IPS DF 6.9 (cell line): Measurements from ENCODE around the gene TMEM9.

ENCODE experiments used
- DNase-seq: peaks from one replicate; pipeline ENCODE4 v3.0.0-alpha.2; 2013; ENCODE audit warnings: low read depth, low spot score
- H3K27ac ChIP-seq: one replicate; pipeline ENCODE4 v1.5.1; 2013; ENCODE audit warnings: low read length, control low read depth
- H3K27me3 ChIP-seq: 2 replicates; pipeline ENCODE4 v1.6.1; 2013; ENCODE audit warnings: mild to moderate bottlenecking, low read length; ENCODE audit not compliant: control insufficient read depth, insufficient read depth
- H3K36me3 ChIP-seq: 2 replicates; pipeline ENCODE4 v1.6.1; 2013; ENCODE audit warnings: low read length; ENCODE audit not compliant: control insufficient read depth, insufficient read depth
- H3K4me1 ChIP-seq: 2 replicates; pipeline ENCODE4 v1.6.1; 2013; ENCODE audit warnings: low read length; ENCODE audit not compliant: control insufficient read depth, insufficient read depth
- H3K4me3 ChIP-seq: 2 replicates; pipeline ENCODE4 v1.5.1; 2013; ENCODE audit warnings: mild to moderate bottlenecking, low read length
- H3K9me3 ChIP-seq: 2 replicates; pipeline ENCODE4 v1.6.1; 2013; ENCODE audit warnings: low read length, inconsistent platforms; ENCODE audit not compliant: control insufficient read depth, insufficient read depth
- WGBS: extraction: QIAGEN DNeasy Blood & Tissue Kit; methylation state at CpG from one replicate; pipeline ENCODE4 v1.1.7; 2013; ENCODE audit warnings: mixed read lengths, missing lambda C conversion rate; ENCODE audit not compliant: insufficient read length, insufficient coverage; 5-methylcytosine and 5-hydroxymethylcytosine counted together

Gene TMEM9

GRCh38 chr1:201093962-201094361 lies 60.3 kb downstream of the TMEM9 start:
- no peaks in the 10 kb centered on the region for H3K9me3 ChIP-seq
- WGBS: no CpG with 5 or more reads among the region's 7 CpGs
- no peak overlapping the region for H3K27ac ChIP-seq
- no peak overlapping the region for H3K4me3 ChIP-seq
- peaks cover 2% of the 10 kb centered on the region; the same call in 1 of the 2 replicates for H3K4me1 ChIP-seq
- no peaks in the 10 kb centered on the region for H3K27me3 ChIP-seq
- no peak for DNase-seq
- H3K36me3 ChIP-seq: no peaks in the 10 kb centered on the region

- H3K27me3 ChIP-seq: no peaks in the 10 kb centered on the region
- no CpG with 5 or more reads among the region's 7 CpGs for WGBS
- no peaks in the 10 kb centered on the region for H3K36me3 ChIP-seq
- no peak for DNase-seq
- no peak overlapping the region for H3K4me3 ChIP-seq
- H3K9me3 ChIP-seq: no peaks in the 10 kb centered on the region
- H3K27ac ChIP-seq: no peak overlapping the region
- H3K4me1 ChIP-seq: peaks cover 2% of the 10 kb centered on the region; the same call in 1 of the 2 replicates
Measured at GRCh38 chr1:201093561-201093960, 60.7 kb downstream of the TMEM9 start.

GRCh38 chr1:201092738-201093137 lies 61.5 kb downstream of the TMEM9 start:
- no CpG with 5 or more reads among the region's 3 CpGs for WGBS
- Histone ChIP-seq H3K27me3 (no peaks in the 10 kb centered on the region), H3K4me1 (peaks cover 2% of the 10 kb centered on the region; the same call in 1 of the 2 replicates)

GRCh38 chr1:201091256-201091655 lies 63.0 kb downstream of the TMEM9 start:
- Histone ChIP-seq H3K27me3 (no peaks in the 10 kb centered on the region), H3K4me1 (no peaks in the 10 kb centered on the region), H3K36me3 (no peaks in the 10 kb centered on the region), H3K4me3 (no peak overlapping the region; the same call in 1 of the 2 replicates), H3K9me3 (no peaks in the 10 kb centered on the region), H3K27ac (no peak overlapping the region)
- no peak for DNase-seq
- WGBS: no CpG with 5 or more reads among the region's 4 CpGs

More at GRCh38 chr1:201092738-201093137, 61.5 kb downstream of the TMEM9 start:
- Histone ChIP-seq H3K9me3 (no peaks in the 10 kb centered on the region), H3K4me3 (no peak overlapping the region), H3K36me3 (no peaks in the 10 kb centered on the region), H3K27ac (no peak overlapping the region)
- no peak for DNase-seq

- WGBS: no CpG with 5 or more reads among the region's 4 CpGs
Measured at GRCh38 chr1:201090541-201090940, 63.7 kb downstream of the TMEM9 start.

GRCh38 chr1:201089596-201089995 lies 64.7 kb downstream of the TMEM9 start:
- Histone ChIP-seq H3K36me3 (no peaks in the 10 kb centered on the region), H3K9me3 (no peaks in the 10 kb centered on the region), H3K4me3 (no peak overlapping the region), H3K27me3 (no peaks in the 10 kb centered on the region), H3K4me1 (no peaks in the 10 kb centered on the region), H3K27ac (no peak overlapping the region)
- WGBS: no CpG with 5 or more reads among the region's 5 CpGs
- no peak for DNase-seq

More at GRCh38 chr1:201090541-201090940, 63.7 kb downstream of the TMEM9 start:
- no peak for DNase-seq
- H3K27me3 ChIP-seq: no peaks in the 10 kb centered on the region
- H3K27ac ChIP-seq: no peak overlapping the region
- no peaks in the 10 kb centered on the region for H3K36me3 ChIP-seq
- no peaks in the 10 kb centered on the region for H3K9me3 ChIP-seq
- no peaks in the 10 kb centered on the region for H3K4me1 ChIP-seq
- H3K4me3 ChIP-seq: no peak overlapping the region

- WGBS: no CpG with 5 or more reads among the region's 19 CpGs
- Histone ChIP-seq H3K27me3 (no peaks in the 10 kb centered on the region), H3K9me3 (no peaks in the 10 kb centered on the region), H3K4me3 (no peak overlapping the region), H3K27ac (no peak overlapping the region), H3K4me1 (no peaks in the 10 kb centered on the region), H3K36me3 (no peaks in the 10 kb centered on the region)
- DNase-seq: no peak
Measured at GRCh38 chr1:201088901-201089525, 65.3 kb downstream of the TMEM9 start.

GRCh38 chr1:201088395-201088794 lies 65.9 kb downstream of the TMEM9 start:
- no CpG with 5 or more reads among the region's 4 CpGs for WGBS
- DNase-seq: no peak

GRCh38 chr1:201085902-201086735 lies 68.2 kb downstream of the TMEM9 start:
- H3K4me3 ChIP-seq: no peak overlapping the region
- no peaks in the 10 kb centered on the region for H3K4me1 ChIP-seq
- no peaks in the 10 kb centered on the region for H3K27me3 ChIP-seq
- H3K36me3 ChIP-seq: no peaks in the 10 kb centered on the region
- WGBS: no CpG with 5 or more reads among the region's 12 CpGs
- H3K9me3 ChIP-seq: no peaks in the 10 kb centered on the region
- peak; percentile 27 for DNase-seq
- no peak overlapping the region for H3K27ac ChIP-seq

More at GRCh38 chr1:201088395-201088794, 65.9 kb downstream of the TMEM9 start:
- no peak overlapping the region for H3K4me3 ChIP-seq
- H3K4me1 ChIP-seq: no peaks in the 10 kb centered on the region
- H3K9me3 ChIP-seq: no peaks in the 10 kb centered on the region
- H3K27ac ChIP-seq: no peak overlapping the region
- no peaks in the 10 kb centered on the region for H3K27me3 ChIP-seq
- no peaks in the 10 kb centered on the region for H3K36me3 ChIP-seq
